OCI-LY7 (cell line): ENCODE measurements around the gene MIEF1.

Experiments
- EZH2phosphoT487 ChIP-seq: fragments of 200-600 bp; sonication (generic); IDR thresholded peaks from 2 replicates; pipeline ENCODE4 v1.6.1; 2018; ENCODE audit warnings: low read depth, borderline replicate concordance, mild to moderate bottlenecking, mixed run types, antibody characterized with exemption, low read length, moderate library complexity, mixed read lengths
- TF ChIP-seq, protein P1 (sequence below): fragments of 200-600 bp; sonication (generic); conservative IDR thresholded peaks from 2 replicates; pipeline ENCODE4 v1.5.1; 2014; ENCODE audit warnings: mild to moderate bottlenecking, antibody characterized with exemption, low read length, moderate library complexity, mixed read lengths

DNA sequence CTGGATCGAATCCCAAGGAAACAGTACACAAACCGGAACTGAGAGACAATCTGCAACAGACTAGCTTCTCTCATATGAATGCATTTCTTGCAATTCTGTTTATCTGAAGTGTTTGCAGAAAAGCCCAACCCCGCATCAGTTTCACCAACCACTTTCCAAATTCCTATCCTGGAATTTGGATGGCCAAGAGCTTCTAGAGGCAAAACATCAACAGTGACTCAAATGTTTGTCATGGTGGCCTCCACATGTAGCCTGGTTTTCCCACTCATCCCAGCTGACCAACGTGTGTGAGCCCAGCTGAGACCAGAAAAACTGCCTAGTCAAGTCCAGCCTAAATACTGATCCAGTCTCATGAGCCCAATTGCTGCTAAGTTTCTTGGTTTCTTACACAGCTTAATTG is 8.3 kb upstream of the MIEF1 start:
- TF ChIP-seq, protein P1, sequence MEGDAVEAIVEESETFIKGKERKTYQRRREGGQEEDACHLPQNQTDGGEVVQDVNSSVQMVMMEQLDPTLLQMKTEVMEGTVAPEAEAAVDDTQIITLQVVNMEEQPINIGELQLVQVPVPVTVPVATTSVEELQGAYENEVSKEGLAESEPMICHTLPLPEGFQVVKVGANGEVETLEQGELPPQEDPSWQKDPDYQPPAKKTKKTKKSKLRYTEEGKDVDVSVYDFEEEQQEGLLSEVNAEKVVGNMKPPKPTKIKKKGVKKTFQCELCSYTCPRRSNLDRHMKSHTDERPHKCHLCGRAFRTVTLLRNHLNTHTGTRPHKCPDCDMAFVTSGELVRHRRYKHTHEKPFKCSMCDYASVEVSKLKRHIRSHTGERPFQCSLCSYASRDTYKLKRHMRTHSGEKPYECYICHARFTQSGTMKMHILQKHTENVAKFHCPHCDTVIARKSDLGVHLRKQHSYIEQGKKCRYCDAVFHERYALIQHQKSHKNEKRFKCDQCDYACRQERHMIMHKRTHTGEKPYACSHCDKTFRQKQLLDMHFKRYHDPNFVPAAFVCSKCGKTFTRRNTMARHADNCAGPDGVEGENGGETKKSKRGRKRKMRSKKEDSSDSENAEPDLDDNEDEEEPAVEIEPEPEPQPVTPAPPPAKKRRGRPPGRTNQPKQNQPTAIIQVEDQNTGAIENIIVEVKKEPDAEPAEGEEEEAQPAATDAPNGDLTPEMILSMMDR: no peak
- TF ChIP-seq EZH2phosphoT487: no peak
